Nephron progenitor cell (in vitro differentiated cells): ENCODE data around the gene CSF3R.
"Not testable (repeated sequence)": the region's sequence is repeated elsewhere in the genome, so short reads cannot be mapped to it uniquely, and the experiment has no call there.

Experiments
- DNase-seq: peaks from one replicate; pipeline ENCODE4 v3.0.0; 2021
- H3K27ac Mint-ChIP-seq: 2 replicates; pipeline ENCODE4 v1.8.0; 2021; ENCODE audit warnings: mild to moderate bottlenecking, moderate library complexity, mixed read lengths
- H3K27me3 Mint-ChIP-seq: 2 replicates; pipeline ENCODE4 v1.8.0; 2021; ENCODE audit warnings: mild to moderate bottlenecking, low read depth, mixed read lengths; ENCODE audit not compliant: poor library complexity
- H3K36me3 Mint-ChIP-seq: 2 replicates; pipeline ENCODE4 v1.8.0; 2021; ENCODE audit warnings: low read depth, mixed read lengths
- H3K4me1 Mint-ChIP-seq: 2 replicates; pipeline ENCODE4 v1.8.0; 2021; ENCODE audit warnings: mixed read lengths
- H3K4me3 Mint-ChIP-seq: 2 replicates; pipeline ENCODE4 v1.8.0; 2021; ENCODE audit warnings: mild to moderate bottlenecking, moderate library complexity, mixed read lengths
- H3K9me3 Mint-ChIP-seq: 2 replicates; pipeline ENCODE4 v1.8.0; 2021; ENCODE audit warnings: mild to moderate bottlenecking, moderate library complexity, mixed read lengths
- CTCF ChIP-seq: fragments of 200-600 bp; sonication (generic); IDR thresholded peaks from 2 replicates; pipeline ENCODE4 v1.5.0; 2021; ENCODE audit warnings: antibody characterized with exemption

Gene CSF3R

DNA sequence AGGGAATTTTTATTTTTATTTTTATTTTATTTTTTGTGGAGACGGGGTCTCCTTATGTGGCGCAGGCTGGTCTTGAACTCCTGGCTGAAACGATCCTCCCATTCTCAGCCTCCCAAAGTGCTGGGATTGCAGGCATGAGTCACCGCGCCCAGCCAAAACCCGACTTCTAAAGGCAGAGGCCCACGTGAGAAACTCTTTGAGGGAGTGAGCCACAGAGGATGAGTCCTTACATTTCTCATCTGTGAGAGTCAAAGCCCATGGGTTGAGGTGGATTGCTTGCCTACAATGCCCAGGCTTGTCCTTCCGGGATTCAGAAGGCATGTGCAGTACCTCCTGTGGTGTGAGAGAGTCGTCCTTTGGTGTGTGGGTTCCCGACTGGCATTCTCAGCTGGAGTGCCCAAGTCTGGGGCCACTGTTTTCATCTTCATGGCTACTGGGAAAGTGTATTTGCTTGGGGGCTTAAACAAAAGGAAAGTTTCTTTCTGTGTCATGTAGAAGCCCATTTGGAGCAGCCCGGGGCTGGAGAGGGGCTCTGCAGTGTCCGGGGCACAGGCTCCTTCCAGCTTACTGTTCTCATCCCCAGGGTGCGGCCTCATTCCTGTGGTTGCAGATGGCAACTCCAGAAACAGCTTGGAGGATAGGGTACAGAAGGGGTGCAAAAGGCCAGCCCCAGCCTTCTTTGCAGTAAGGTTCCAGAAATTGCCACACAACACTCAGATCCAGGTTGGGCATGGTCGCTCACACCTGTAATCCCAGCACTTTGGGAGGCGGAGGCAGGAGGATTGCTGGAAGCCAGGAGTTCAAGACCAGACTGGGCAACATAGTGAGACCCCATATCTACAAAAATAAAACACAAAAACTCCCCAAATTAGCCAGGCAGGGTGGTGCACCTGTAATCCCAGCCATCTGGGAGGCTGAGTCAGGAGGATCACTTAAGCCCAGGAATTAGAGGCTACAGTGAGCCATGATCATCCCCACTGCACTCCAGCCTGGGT is 29.4 kb upstream of the CSF3R start:
- no peak overlapping the region for H3K4me3 Mint-ChIP-seq
- no peaks in the 10 kb centered on the region for H3K9me3 Mint-ChIP-seq
- H3K27me3 Mint-ChIP-seq = peaks cover 3% of the 10 kb centered on the region
- H3K36me3 Mint-ChIP-seq = no peaks in the 10 kb centered on the region
- DNase-seq = no peak
- no peak for TF ChIP-seq CTCF
- H3K27ac Mint-ChIP-seq = peak overlapping the region; percentile 36
- peaks cover 30% of the 10 kb centered on the region for H3K4me1 Mint-ChIP-seq

- H3K4me1 Mint-ChIP-seq = peaks cover 33% of the 10 kb centered on the region
- not testable (repeated sequence) for H3K27me3 Mint-ChIP-seq, H3K27ac Mint-ChIP-seq, H3K9me3 Mint-ChIP-seq, H3K36me3 Mint-ChIP-seq, H3K4me3 Mint-ChIP-seq, DNase-seq
Observed at GRCh38 chr1:36511220-36511619, 28.5 kb upstream of the CSF3R start.

- Mint-ChIP-seq H3K4me3 (no peak overlapping the region), H3K27ac (no peak overlapping the region), H3K9me3 (no peaks in the 10 kb centered on the region), H3K27me3 (peaks cover 3% of the 10 kb centered on the region), H3K36me3 (no peaks in the 10 kb centered on the region), H3K4me1 (peaks cover 33% of the 10 kb centered on the region)
- DNase-seq = no peak
- TF ChIP-seq CTCF = no peak
Observed at GRCh38 chr1:36510418-36510817, 27.7 kb upstream of the CSF3R start.

GRCh38 chr1:36508257-36508656 is 25.5 kb upstream of the CSF3R start:
- no peak for TF ChIP-seq CTCF
- DNase-seq = no peak

GRCh38 chr1:36506276-36506920 is 23.7 kb upstream of the CSF3R start:
- H3K27ac Mint-ChIP-seq = no peak overlapping the region
- no peaks in the 10 kb centered on the region for H3K36me3 Mint-ChIP-seq
- no peak for DNase-seq
- no peak for TF ChIP-seq CTCF
- H3K4me1 Mint-ChIP-seq = peaks cover 24% of the 10 kb centered on the region
- peaks cover 9% of the 10 kb centered on the region for H3K27me3 Mint-ChIP-seq
- no peak overlapping the region for H3K4me3 Mint-ChIP-seq
- H3K9me3 Mint-ChIP-seq = peaks cover 8% of the 10 kb centered on the region

More at GRCh38 chr1:36508257-36508656, 25.5 kb upstream of the CSF3R start:
- peaks cover 8% of the 10 kb centered on the region for H3K9me3 Mint-ChIP-seq
- no peak overlapping the region for H3K27ac Mint-ChIP-seq
- peaks cover 24% of the 10 kb centered on the region for H3K4me1 Mint-ChIP-seq
- H3K27me3 Mint-ChIP-seq = peaks cover 6% of the 10 kb centered on the region
- no peaks in the 10 kb centered on the region for H3K36me3 Mint-ChIP-seq
- no peak overlapping the region for H3K4me3 Mint-ChIP-seq

DNA sequence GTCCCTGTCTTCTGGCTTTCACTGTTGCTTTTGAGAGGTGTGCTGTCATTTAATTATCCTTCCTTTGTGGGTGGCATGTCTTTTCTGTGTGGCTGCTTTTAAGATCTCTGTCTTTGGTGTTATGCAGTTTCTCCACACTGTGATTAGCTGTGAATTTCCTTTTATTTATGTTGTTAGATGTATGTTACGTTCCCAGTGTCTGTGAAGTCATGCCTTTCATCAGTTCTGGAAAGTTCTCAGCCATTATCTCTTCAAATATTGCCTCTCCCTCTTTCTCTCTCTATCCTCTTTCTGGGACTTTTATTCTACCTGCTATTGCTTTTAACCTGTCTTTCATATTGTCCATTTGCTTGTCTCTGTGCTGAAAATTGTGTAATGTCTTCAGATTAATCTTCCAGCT is 21.0 kb upstream of the CSF3R start:
- TF ChIP-seq CTCF = no peak

More for the DNA sequence above, 21.0 kb upstream of the CSF3R start:
- Mint-ChIP-seq H3K27ac (no peak overlapping the region), H3K4me3 (no peak overlapping the region), H3K9me3 (peaks cover 8% of the 10 kb centered on the region), H3K27me3 (peaks cover 9% of the 10 kb centered on the region), H3K36me3 (no peaks in the 10 kb centered on the region), H3K4me1 (peaks cover 21% of the 10 kb centered on the region)
- no peak for DNase-seq
